HEK293 (cell line): ENCODE measurements around the gene GDF7.

ENCODE experiments used
- CTCF ChIA-PET: fragments of 350-600 bp; formaldehyde crosslinking; extraction: SDS; loops from one replicate; lab custom pipeline; 2021; ENCODE audit warnings: antibody characterized with exemption; lab: Yijun Ruan, JAX
- POLR2A ChIA-PET: fragments of 300-600 bp; formaldehyde crosslinking; extraction: SDS; loops from one replicate; lab custom pipeline; 2020; ENCODE audit warnings: antibody characterized with exemption, inconsistent platforms; lab: Yijun Ruan, JAX
- H3K27ac ChIP-seq: fragments of 200-500 bp; sonication (Bioruptor generic); 2 replicates; pipeline ENCODE4 v1.5.1; 2014; ENCODE audit warnings: low read depth, low read length, control low read depth, inconsistent platforms; ENCODE audit errors: extremely low read depth
- H3K36me3 ChIP-seq, 2 experiments: fragments of 200-500 bp in 1 of 2; sonication (Bioruptor generic) in 1 of 2; 1 replicate in 1 of 2; 2 replicates in 1 of 2; pipeline ENCODE4 v1.5.1; 2014 to 2017; ENCODE audit warnings: inconsistent platforms in 2 of 2, low read length in 2 of 2; ENCODE audit not compliant: control insufficient read depth in 2 of 2, insufficient read depth in 1 of 2
- H3K4me1 ChIP-seq: fragments of 200-500 bp; sonication (Bioruptor generic); 2 replicates; pipeline ENCODE4 v1.5.1; 2014; ENCODE audit warnings: mild to moderate bottlenecking, low read length, inconsistent platforms; ENCODE audit not compliant: control insufficient read depth, insufficient read depth
- H3K4me3 ChIP-seq: 2 replicates; pipeline ENCODE4 v1.5.1; 2011; ENCODE audit warnings: low read depth, mild to moderate bottlenecking, control low read depth, low read length, moderate library complexity
- H3K9me3 ChIP-seq: fragments of 200-500 bp; sonication (Bioruptor generic); 2 replicates; pipeline ENCODE4 v1.5.1; 2014; ENCODE audit warnings: low read depth, low read length, inconsistent platforms; ENCODE audit not compliant: control insufficient read depth, insufficient read depth
- BCL11A ChIP-seq: fragments of 450-650 bp; formaldehyde crosslinking; IDR thresholded peaks from 2 replicates; pipeline ENCODE4 v1.5.1; 2016; ENCODE audit warnings: low read depth, missing biosample characterization, missing genetic modification characterization
- GLI4 ChIP-seq: fragments of 450-650 bp; formaldehyde crosslinking; IDR thresholded peaks from 2 replicates; pipeline ENCODE4 v1.5.1; 2016; ENCODE audit warnings: missing biosample characterization, missing genetic modification characterization
- ZBTB7A ChIP-seq: fragments of 450-650 bp; formaldehyde crosslinking; IDR thresholded peaks from 2 replicates; pipeline ENCODE4 v1.5.1; 2016; ENCODE audit warnings: low read depth, missing biosample characterization, missing genetic modification characterization
- ZNF10 ChIP-seq: fragments of 450-650 bp; formaldehyde crosslinking; IDR thresholded peaks from 2 replicates; pipeline ENCODE4 v1.5.1; 2017; ENCODE audit warnings: missing biosample characterization, missing genetic modification characterization
- ZNF16 ChIP-seq: fragments of 450-650 bp; formaldehyde crosslinking; IDR thresholded peaks from 2 replicates; pipeline ENCODE4 v1.5.1; 2016; ENCODE audit warnings: low read depth, missing biosample characterization, missing genetic modification characterization
- ZNF341 ChIP-seq: fragments of 450-650 bp; formaldehyde crosslinking; IDR thresholded peaks from 2 replicates; pipeline ENCODE4; 2016; ENCODE audit warnings: low read depth, missing biosample characterization, missing genetic modification characterization
- ZNF391 ChIP-seq: fragments of 450-650 bp; formaldehyde crosslinking; IDR thresholded peaks from 2 replicates; pipeline ENCODE4 v1.5.1; 2016; ENCODE audit warnings: low read depth, missing biosample characterization, missing genetic modification characterization, borderline replicate concordance
- ZNF585B ChIP-seq: fragments of 450-650 bp; formaldehyde crosslinking; IDR thresholded peaks from 2 replicates; pipeline ENCODE4 v1.5.1; 2016; ENCODE audit warnings: missing biosample characterization, missing genetic modification characterization
- ZNF610 ChIP-seq: fragments of 450-650 bp; formaldehyde crosslinking; IDR thresholded peaks from 2 replicates; pipeline ENCODE4 v1.5.1; 2016; ENCODE audit warnings: missing biosample characterization, missing genetic modification characterization, borderline replicate concordance
- ZNF664 ChIP-seq: fragments of 450-650 bp; formaldehyde crosslinking; IDR thresholded peaks from 2 replicates; pipeline ENCODE4 v1.5.1; 2016; ENCODE audit warnings: missing biosample characterization, missing genetic modification characterization
- ZNF777 ChIP-seq: fragments of 450-650 bp; formaldehyde crosslinking; IDR thresholded peaks from 2 replicates; pipeline ENCODE4 v1.5.1; 2017; ENCODE audit warnings: missing biosample characterization, missing genetic modification characterization, borderline replicate concordance
- ZNF785 ChIP-seq: fragments of 450-650 bp; formaldehyde crosslinking; IDR thresholded peaks from 2 replicates; pipeline ENCODE4 v1.5.1; 2016; ENCODE audit warnings: missing biosample characterization, missing genetic modification characterization
- TF ChIP-seq, protein P1 (sequence below): fragments of 450-650 bp; formaldehyde crosslinking; IDR thresholded peaks from 2 replicates; pipeline ENCODE4 v1.5.1; 2016; ENCODE audit warnings: missing biosample characterization, missing genetic modification characterization
- TF ChIP-seq, protein P2 (sequence below): sonication (generic); formaldehyde crosslinking; IDR thresholded peaks from 2 replicates; pipeline ENCODE4 v1.8.1; 2022; ENCODE audit warnings: mild to moderate bottlenecking, moderate library complexity, missing genetic modification reagents
- TF ChIP-seq, protein P3 (sequence below): fragments of 450-650 bp; formaldehyde crosslinking; conservative IDR thresholded peaks from 2 replicates; pipeline ENCODE4 v1.5.1; 2016; ENCODE audit warnings: low read depth, missing biosample characterization, missing genetic modification characterization

The GDF7 gene

DNA sequence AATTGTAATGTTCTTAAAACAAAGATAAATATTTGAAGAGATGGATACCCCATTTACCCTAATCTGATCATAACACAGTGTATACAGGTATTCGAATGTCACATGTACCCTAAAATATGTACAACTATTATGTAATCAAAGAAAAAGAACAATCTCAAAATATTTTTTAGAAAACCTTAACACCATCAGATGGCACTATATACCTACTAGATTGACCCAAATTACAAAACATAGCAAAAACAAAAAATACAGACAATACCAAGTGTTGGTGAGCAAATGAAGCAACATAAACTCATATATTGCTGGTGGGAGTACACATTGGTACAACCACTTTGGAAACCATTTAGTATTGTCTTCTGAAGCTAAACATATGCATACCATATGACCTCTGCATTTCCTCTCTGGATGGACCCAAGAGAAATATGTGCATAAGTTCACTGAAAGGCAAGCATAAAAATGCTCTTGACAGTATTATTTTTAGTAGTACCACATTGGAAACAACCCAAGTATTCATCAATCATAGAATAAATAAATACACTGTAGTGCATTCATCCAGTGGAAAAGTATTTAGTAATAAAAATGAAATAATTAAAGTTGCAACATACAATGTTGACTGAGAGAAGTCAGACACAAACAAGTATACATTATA is 55.8 kb downstream of the GDF7 start:
- Histone ChIP-seq H3K4me3 (no peak overlapping the region), H3K4me1 (no peaks in the 10 kb centered on the region), H3K36me3 (no peaks in the 10 kb centered on the region), H3K27ac (no peak overlapping the region), H3K9me3 (no peaks in the 10 kb centered on the region)
- ChIA-PET POLR2A (no interaction called here), CTCF (interaction anchor here (0.6 kb wide), 1 partner anchor 720 kb away, joined by 3 read pairs; no protein-coding TSS in a partner anchor)
- no peak for TF ChIP-seq ZNF16 (tag by site-specific recombination)
- TF ChIP-seq GLI4, result no peak
- TF ChIP-seq ZNF391 (tag by site-specific recombination), result no peak
- no peak for TF ChIP-seq ZNF610
- no peak for TF ChIP-seq ZBTB7A
- TF ChIP-seq ZNF10 (tag by site-specific recombination), result no peak
- TF ChIP-seq, protein P1, sequence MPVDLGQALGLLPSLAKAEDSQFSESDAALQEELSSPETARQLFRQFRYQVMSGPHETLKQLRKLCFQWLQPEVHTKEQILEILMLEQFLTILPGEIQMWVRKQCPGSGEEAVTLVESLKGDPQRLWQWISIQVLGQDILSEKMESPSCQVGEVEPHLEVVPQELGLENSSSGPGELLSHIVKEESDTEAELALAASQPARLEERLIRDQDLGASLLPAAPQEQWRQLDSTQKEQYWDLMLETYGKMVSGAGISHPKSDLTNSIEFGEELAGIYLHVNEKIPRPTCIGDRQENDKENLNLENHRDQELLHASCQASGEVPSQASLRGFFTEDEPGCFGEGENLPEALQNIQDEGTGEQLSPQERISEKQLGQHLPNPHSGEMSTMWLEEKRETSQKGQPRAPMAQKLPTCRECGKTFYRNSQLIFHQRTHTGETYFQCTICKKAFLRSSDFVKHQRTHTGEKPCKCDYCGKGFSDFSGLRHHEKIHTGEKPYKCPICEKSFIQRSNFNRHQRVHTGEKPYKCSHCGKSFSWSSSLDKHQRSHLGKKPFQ, result no peak

DNA sequence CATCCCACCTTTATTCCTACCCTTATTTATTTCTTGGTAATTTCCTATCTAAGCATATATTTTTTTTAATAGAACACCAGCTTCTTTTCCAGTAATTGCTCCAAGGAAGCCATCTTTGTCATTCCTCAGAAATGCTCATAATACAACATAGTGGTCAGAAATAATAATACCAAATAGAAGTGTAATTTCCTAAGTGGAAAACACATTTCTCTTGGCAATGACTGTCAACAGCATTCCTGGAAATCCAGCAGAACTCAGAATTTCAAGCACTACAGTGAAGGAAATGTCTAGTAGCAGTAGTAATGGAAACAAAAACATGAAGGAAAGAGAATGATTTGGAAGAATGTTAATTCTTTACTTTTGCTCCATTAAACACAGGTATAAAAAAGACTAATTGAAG is 56.6 kb downstream of the GDF7 start:
- TF ChIP-seq ZNF585B (tag by site-specific recombination), result no peak
- TF ChIP-seq, protein P2, sequence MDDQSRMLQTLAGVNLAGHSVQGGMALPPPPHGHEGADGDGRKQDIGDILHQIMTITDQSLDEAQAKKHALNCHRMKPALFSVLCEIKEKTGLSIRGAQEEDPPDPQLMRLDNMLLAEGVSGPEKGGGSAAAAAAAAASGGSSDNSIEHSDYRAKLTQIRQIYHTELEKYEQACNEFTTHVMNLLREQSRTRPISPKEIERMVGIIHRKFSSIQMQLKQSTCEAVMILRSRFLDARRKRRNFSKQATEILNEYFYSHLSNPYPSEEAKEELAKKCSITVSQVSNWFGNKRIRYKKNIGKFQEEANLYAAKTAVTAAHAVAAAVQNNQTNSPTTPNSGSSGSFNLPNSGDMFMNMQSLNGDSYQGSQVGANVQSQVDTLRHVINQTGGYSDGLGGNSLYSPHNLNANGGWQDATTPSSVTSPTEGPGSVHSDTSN (CRISPR knock-in tag), result no peak
- TF ChIP-seq, all 188 proteins: peak for 0
- ChIA-PET POLR2A (no interaction called here), CTCF (no interaction called here)

DNA sequence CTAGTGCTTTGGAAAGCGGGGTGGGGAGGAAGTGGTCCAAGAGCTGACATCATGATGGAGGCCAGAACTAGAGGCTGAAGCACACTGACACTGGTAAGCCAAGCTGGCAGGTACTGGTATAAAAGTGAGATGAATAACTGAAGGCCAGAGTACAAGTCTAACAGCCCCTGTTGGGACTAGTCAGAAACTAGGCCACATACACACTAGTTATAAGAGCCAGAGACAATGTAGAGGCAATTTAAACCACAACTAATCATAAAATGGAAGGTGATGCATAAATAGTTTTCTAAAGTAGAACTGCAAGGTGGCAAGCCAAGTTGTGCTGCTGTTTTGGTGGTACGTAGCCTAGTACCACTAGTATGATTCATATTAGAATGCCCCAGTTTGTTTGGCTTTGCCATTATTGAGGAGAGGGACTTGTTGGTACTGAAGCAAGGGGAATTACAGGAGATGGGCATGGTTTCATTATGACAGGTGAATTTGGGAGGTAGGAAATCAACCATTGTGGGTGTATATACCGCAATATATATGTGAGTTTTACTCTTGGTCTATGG is 57.6 kb downstream of the GDF7 start:
- ChIA-PET POLR2A (no interaction called here), CTCF (no interaction called here)
- H3K27ac ChIP-seq, result no peak overlapping the region
- H3K9me3 ChIP-seq, result no peaks in the 10 kb centered on the region
- no peaks in the 10 kb centered on the region for H3K36me3 ChIP-seq
- H3K4me3 ChIP-seq, result no peak overlapping the region
- TF ChIP-seq ZNF341 (tag by site-specific recombination) (no peak), ZNF785 (no peak), ZNF664 (tag by site-specific recombination) (no peak), ZNF777 (tag by site-specific recombination) (no peak), BCL11A (tag by site-specific recombination) (no peak)
- TF ChIP-seq, protein P3, sequence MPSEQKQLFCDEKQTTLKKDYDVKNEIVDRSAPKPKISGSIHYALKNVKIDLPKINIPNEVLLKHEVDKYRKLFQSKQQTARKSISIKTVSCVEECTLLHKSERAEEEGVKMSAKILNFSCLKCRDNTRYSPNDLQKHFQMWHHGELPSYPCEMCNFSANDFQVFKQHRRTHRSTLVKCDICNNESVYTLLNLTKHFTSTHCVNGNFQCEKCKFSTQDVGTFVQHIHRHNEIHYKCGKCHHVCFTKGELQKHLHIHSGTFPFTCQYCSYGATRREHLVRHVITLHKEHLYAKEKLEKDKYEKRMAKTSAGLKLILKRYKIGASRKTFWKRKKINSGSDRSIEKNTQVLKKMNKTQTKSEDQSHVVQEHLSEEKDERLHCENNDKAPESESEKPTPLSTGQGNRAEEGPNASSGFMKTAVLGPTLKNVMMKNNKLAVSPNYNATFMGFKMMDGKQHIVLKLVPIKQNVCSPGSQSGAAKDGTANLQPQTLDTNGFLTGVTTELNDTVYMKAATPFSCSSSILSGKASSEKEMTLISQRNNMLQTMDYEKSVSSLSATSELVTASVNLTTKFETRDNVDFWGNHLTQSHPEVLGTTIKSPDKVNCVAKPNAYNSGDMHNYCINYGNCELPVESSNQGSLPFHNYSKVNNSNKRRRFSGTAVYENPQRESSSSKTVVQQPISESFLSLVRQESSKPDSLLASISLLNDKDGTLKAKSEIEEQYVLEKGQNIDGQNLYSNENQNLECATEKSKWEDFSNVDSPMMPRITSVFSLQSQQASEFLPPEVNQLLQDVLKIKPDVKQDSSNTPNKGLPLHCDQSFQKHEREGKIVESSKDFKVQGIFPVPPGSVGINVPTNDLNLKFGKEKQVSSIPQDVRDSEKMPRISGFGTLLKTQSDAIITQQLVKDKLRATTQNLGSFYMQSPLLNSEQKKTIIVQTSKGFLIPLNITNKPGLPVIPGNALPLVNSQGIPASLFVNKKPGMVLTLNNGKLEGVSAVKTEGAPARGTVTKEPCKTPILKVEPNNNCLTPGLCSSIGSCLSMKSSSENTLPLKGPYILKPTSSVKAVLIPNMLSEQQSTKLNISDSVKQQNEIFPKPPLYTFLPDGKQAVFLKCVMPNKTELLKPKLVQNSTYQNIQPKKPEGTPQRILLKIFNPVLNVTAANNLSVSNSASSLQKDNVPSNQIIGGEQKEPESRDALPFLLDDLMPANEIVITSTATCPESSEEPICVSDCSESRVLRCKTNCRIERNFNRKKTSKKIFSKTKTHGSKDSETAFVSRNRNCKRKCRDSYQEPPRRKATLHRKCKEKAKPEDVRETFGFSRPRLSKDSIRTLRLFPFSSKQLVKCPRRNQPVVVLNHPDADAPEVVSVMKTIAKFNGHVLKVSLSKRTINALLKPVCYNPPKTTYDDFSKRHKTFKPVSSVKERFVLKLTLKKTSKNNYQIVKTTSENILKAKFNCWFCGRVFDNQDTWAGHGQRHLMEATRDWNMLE, result no peak
- TF ChIP-seq, all 188 proteins: peak for 0
- no peaks in the 10 kb centered on the region for H3K4me1 ChIP-seq

More for the DNA sequence above, 56.6 kb downstream of the GDF7 start:
- Histone ChIP-seq H3K36me3 (no peaks in the 10 kb centered on the region), H3K4me1 (no peaks in the 10 kb centered on the region), H3K27ac (no peak overlapping the region), H3K4me3 (no peak overlapping the region), H3K9me3 (no peaks in the 10 kb centered on the region)
